ENCODE data around the gene SORCS2.

Gene SORCS2

GRCh38 chr4:7554905-7555304, 362.6 kb downstream of the SORCS2 start:
- Mint-ChIP-seq H3K4me3 (no peak overlapping the region), H3K9me3 (peaks cover 53% of the 10 kb centered on the region), H3K27ac (no peak overlapping the region), H3K27me3 (ENCODE audit: low read depth) (no peaks in the 10 kb centered on the region), H3K4me1 (ENCODE audit: low read depth) (no peaks in the 10 kb centered on the region), H3K36me3 (ENCODE audit: low read depth) (no peaks in the 10 kb centered on the region)
- DNase-seq (ENCODE audit: low spot score): no peak

DNA sequence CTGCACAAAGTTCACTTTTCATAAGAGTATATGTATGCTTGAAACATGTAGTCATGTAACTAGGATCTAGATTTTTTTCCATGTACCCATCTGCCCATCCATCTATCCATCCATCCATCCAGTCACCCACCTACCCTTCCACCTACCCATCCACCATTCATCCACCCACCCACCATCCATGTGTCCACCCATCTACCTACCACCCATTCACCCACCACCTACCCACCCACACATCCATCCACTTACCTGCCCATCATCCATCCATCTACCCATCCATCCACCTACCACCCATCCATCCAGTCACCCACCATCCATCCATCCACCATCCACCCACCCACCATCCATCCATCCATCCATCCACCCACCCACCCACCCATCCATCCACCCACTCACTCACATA, 364.2 kb downstream of the SORCS2 start:
- no peak for DNase-seq (ENCODE audit: low spot score)
- H3K4me1 Mint-ChIP-seq (ENCODE audit: low read depth): no peaks in the 10 kb centered on the region
- H3K36me3 Mint-ChIP-seq (ENCODE audit: low read depth): no peaks in the 10 kb centered on the region
- no peaks in the 10 kb centered on the region for H3K27me3 Mint-ChIP-seq (ENCODE audit: low read depth)
- peaks cover 49% of the 10 kb centered on the region for H3K9me3 Mint-ChIP-seq
- H3K4me3 Mint-ChIP-seq: no peak overlapping the region
- H3K27ac Mint-ChIP-seq: no peak overlapping the region

- no peak for DNase-seq (ENCODE audit: low spot score)
- Mint-ChIP-seq H3K9me3 (peaks cover 48% of the 10 kb centered on the region), H3K36me3 (ENCODE audit: low read depth) (no peaks in the 10 kb centered on the region), H3K4me1 (ENCODE audit: low read depth) (no peaks in the 10 kb centered on the region), H3K4me3 (no peak overlapping the region), H3K27ac (no peak overlapping the region), H3K27me3 (ENCODE audit: low read depth) (no peaks in the 10 kb centered on the region)
These were observed 365.1 kb downstream of the SORCS2 start for GRCh38 chr4:7557456-7557855.

- DNase-seq (ENCODE audit: low spot score): no peak
- no peaks in the 10 kb centered on the region for H3K27me3 Mint-ChIP-seq (ENCODE audit: low read depth)
- H3K4me3 Mint-ChIP-seq: no peak overlapping the region
- H3K27ac Mint-ChIP-seq: no peak overlapping the region
- H3K9me3 Mint-ChIP-seq: peaks cover 39% of the 10 kb centered on the region
- no peaks in the 10 kb centered on the region for H3K36me3 Mint-ChIP-seq (ENCODE audit: low read depth)
- no peaks in the 10 kb centered on the region for H3K4me1 Mint-ChIP-seq (ENCODE audit: low read depth)
These were observed 366.1 kb downstream of the SORCS2 start for GRCh38 chr4:7558436-7558835.

DNA sequence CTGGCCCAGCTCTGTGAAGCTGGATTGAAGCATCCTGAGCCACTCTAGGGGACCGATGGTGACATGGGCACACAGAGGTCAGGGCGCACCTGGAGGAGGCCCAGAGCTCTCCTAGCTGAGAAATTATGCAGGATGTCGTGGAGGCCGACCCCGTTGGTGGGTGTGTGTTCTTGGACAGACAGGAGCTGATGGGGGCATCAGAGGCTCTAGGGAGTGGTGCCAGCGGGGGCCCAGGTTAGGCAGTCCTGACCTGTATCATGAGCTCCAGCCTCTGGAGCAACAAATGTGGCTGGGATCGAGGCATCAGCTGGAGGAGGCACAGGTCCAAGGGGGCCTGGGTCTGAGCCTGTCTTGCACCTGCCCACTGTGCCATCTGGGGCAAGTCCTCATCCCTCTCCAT, 367.0 kb downstream of the SORCS2 start:
- H3K4me1 Mint-ChIP-seq (ENCODE audit: low read depth): no peaks in the 10 kb centered on the region
- no peak overlapping the region for H3K27ac Mint-ChIP-seq
- H3K9me3 Mint-ChIP-seq: peaks cover 30% of the 10 kb centered on the region
- no peak for DNase-seq (ENCODE audit: low spot score)
- H3K36me3 Mint-ChIP-seq (ENCODE audit: low read depth): no peaks in the 10 kb centered on the region
- no peaks in the 10 kb centered on the region for H3K27me3 Mint-ChIP-seq (ENCODE audit: low read depth)
- H3K4me3 Mint-ChIP-seq: no peak overlapping the region

- H3K27me3 Mint-ChIP-seq (ENCODE audit: low read depth): no peaks in the 10 kb centered on the region
- no peak for DNase-seq (ENCODE audit: low spot score)
- H3K27ac Mint-ChIP-seq: no peak overlapping the region
- no peaks in the 10 kb centered on the region for H3K36me3 Mint-ChIP-seq (ENCODE audit: low read depth)
- H3K4me1 Mint-ChIP-seq (ENCODE audit: low read depth): no peaks in the 10 kb centered on the region
- H3K9me3 Mint-ChIP-seq: peaks cover 25% of the 10 kb centered on the region
- H3K4me3 Mint-ChIP-seq: no peak overlapping the region
These were observed 367.5 kb downstream of the SORCS2 start for GRCh38 chr4:7559741-7560395.

DNA sequence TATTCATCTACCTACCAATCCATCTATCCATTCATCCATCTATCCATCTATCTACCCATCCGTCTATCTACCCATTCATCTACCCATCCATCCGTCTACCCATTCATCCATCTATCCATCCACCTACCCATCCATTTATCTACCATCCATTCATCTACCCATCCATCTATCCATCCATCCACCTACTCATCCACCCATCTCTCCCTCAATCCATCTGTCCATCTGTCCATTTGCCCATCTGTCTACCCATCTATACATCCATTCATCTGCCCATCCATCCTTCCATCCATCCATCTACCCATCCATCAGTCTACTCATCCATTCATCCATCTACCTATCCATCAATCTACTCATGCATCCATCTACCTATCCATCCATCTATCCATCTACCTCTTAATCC, 369.2 kb downstream of the SORCS2 start:
- H3K4me1 Mint-ChIP-seq (ENCODE audit: low read depth): no peaks in the 10 kb centered on the region
- no peak overlapping the region for H3K27ac Mint-ChIP-seq
- H3K4me3 Mint-ChIP-seq: no peak overlapping the region
- peaks cover 11% of the 10 kb centered on the region for H3K9me3 Mint-ChIP-seq
- DNase-seq (ENCODE audit: low spot score): no peak
- no peaks in the 10 kb centered on the region for H3K36me3 Mint-ChIP-seq (ENCODE audit: low read depth)
- no peaks in the 10 kb centered on the region for H3K27me3 Mint-ChIP-seq (ENCODE audit: low read depth)

- Mint-ChIP-seq H3K27me3 (ENCODE audit: low read depth) (no peaks in the 10 kb centered on the region), H3K27ac (no peak overlapping the region), H3K4me1 (ENCODE audit: low read depth) (no peaks in the 10 kb centered on the region), H3K9me3 (no peaks in the 10 kb centered on the region), H3K36me3 (ENCODE audit: low read depth) (no peaks in the 10 kb centered on the region), H3K4me3 (no peak overlapping the region)
- no peak for DNase-seq (ENCODE audit: low spot score)
These were observed 371.9 kb downstream of the SORCS2 start for GRCh38 chr4:7564242-7564641.

- no peaks in the 10 kb centered on the region for H3K27me3 Mint-ChIP-seq (ENCODE audit: low read depth)
- no peak overlapping the region for H3K4me3 Mint-ChIP-seq
- H3K36me3 Mint-ChIP-seq (ENCODE audit: low read depth): no peaks in the 10 kb centered on the region
- H3K4me1 Mint-ChIP-seq (ENCODE audit: low read depth): no peaks in the 10 kb centered on the region
- H3K27ac Mint-ChIP-seq: no peak overlapping the region
- H3K9me3 Mint-ChIP-seq: no peaks in the 10 kb centered on the region
- DNase-seq (ENCODE audit: low spot score): no peak
These were observed 373.1 kb downstream of the SORCS2 start for GRCh38 chr4:7565483-7565882.

- Mint-ChIP-seq H3K27ac (no peak overlapping the region), H3K4me3 (no peak overlapping the region), H3K9me3 (peaks cover 4% of the 10 kb centered on the region), H3K27me3 (ENCODE audit: low read depth) (no peaks in the 10 kb centered on the region), H3K4me1 (ENCODE audit: low read depth) (no peaks in the 10 kb centered on the region), H3K36me3 (ENCODE audit: low read depth) (no peaks in the 10 kb centered on the region)
- no peak for DNase-seq (ENCODE audit: low spot score)
These were observed 377.8 kb downstream of the SORCS2 start for GRCh38 chr4:7569810-7570783.

DNA sequence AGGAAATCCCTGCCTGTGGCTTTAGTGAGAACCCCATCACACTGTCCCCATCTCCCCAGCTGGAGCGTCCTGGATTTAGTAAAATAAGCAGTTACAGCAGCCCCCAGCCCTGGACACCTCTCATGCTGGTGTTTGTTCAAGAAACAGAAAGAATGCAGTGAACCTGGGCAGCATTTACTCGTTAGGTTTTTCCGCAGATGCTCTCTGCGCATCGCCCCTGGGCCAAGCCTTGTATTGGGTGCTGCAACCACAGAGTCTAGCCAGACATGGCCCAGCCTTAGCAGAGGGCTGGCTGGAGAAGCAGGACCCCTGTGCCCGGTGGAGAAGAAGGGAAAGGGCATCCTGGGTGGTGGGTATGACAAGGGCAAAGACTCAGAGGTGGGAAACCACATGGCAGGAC, 378.7 kb downstream of the SORCS2 start:
- H3K36me3 Mint-ChIP-seq (ENCODE audit: low read depth): no peaks in the 10 kb centered on the region
- H3K27ac Mint-ChIP-seq: no peak overlapping the region
- no peaks in the 10 kb centered on the region for H3K27me3 Mint-ChIP-seq (ENCODE audit: low read depth)
- H3K9me3 Mint-ChIP-seq: peaks cover 10% of the 10 kb centered on the region
- DNase-seq (ENCODE audit: low spot score): no peak
- H3K4me1 Mint-ChIP-seq (ENCODE audit: low read depth): no peaks in the 10 kb centered on the region
- no peak overlapping the region for H3K4me3 Mint-ChIP-seq

DNA sequence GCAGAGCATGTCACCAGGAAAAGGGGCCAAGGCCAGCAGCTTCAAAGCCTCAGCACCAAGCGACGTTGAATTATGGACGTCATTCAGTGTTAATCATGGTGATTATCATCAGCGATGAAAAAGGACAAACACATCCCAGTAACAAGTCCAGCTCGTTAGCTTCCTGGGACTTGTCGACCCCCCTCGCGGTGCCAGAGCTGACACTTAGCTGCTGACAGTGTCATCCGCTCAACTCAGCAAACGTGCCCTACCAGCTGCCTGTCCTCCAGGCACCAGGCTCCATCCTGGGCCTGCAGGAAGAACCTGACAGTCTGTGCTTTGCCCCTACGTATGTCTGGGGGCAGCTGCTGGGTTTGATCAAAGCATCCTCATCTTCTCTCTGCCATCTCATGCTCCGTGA, 379.4 kb downstream of the SORCS2 start:
- no peak for DNase-seq (ENCODE audit: low spot score)
- peaks cover 3% of the 10 kb centered on the region for H3K36me3 Mint-ChIP-seq (ENCODE audit: low read depth)

DNA sequence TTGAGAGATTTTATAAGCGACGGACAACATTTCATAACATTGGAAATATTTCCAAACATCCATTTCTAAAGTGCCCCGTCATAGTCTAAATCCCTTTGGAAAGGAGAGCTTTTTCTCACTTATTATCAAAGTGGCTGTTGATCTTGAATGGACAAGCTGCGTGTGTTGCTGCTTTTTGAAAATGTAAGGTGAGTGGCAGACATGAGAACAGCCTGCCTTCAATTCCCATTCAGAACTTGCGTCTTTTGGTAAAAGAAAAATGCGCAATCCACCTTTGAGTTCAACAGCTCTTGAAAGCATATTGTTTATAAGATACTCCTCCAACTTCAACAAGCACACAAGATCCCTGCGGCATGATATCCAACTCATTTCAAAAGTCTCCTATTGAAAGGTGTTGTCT, 380.6 kb downstream of the SORCS2 start:
- peaks cover 29% of the 10 kb centered on the region for H3K9me3 Mint-ChIP-seq
- H3K27me3 Mint-ChIP-seq (ENCODE audit: low read depth): no peaks in the 10 kb centered on the region
- H3K36me3 Mint-ChIP-seq (ENCODE audit: low read depth): peaks cover 3% of the 10 kb centered on the region
- H3K27ac Mint-ChIP-seq: no peak overlapping the region
- DNase-seq (ENCODE audit: low spot score): no peak
- no peaks in the 10 kb centered on the region for H3K4me1 Mint-ChIP-seq (ENCODE audit: low read depth)
- H3K4me3 Mint-ChIP-seq: no peak overlapping the region

More for the DNA sequence above, 379.4 kb downstream of the SORCS2 start:
- no peaks in the 10 kb centered on the region for H3K4me1 Mint-ChIP-seq (ENCODE audit: low read depth)
- H3K4me3 Mint-ChIP-seq: no peak overlapping the region
- H3K27ac Mint-ChIP-seq: no peak overlapping the region
- H3K9me3 Mint-ChIP-seq: peaks cover 17% of the 10 kb centered on the region
- H3K27me3 Mint-ChIP-seq (ENCODE audit: low read depth): no peaks in the 10 kb centered on the region

DNA sequence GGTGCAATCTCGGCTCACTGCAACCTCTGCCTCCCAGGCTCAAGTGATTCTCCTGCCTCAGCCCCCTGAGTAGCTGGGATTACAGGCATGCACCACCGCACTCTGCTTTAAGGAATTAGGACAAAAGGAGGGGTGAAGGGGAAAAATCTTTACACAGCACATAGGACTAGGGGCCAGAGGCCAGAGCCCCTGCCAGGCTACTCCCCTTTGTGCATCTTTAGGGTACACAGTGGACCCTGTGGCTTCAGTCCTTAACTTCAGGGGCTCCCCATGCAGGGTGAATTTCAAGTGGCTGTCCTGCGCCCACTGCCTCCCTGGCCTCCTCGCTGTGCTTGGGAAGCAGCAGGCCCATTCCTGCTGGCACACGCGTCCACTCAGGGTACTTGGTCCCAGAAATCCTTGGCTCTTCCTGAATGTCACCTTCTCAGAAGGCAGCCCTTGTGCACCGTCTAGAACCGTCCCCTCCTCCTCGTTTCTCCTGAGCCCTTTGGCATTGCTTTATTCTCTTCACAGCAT, 381.3 kb downstream of the SORCS2 start:
- Mint-ChIP-seq H3K27me3 (ENCODE audit: low read depth) (no peaks in the 10 kb centered on the region), H3K9me3 (peaks cover 35% of the 10 kb centered on the region), H3K36me3 (ENCODE audit: low read depth) (peaks cover 3% of the 10 kb centered on the region), H3K27ac (no peak overlapping the region), H3K4me3 (no peak overlapping the region), H3K4me1 (ENCODE audit: low read depth) (no peaks in the 10 kb centered on the region)
- no peak for DNase-seq (ENCODE audit: low spot score)
